Melanocyte of skin (primary cell): ENCODE data around the gene TCHH. TPM values are rescaled to one million over a fixed set of nuclear protein-coding genes. Genes with fewer than 3 reads are reported as not detected.

Experiments
- small RNA-seq, 2 donors: library from RNA; depleted of rRNA; stranded (forward); fragments of <200 nt; gene quantifications; one replicate each; pipeline ENCODE3, GENCODE V24; 2012
- total RNA-seq, 2 donors: library from RNA; depleted of rRNA; stranded (reverse); fragments of >200 nt; gene quantifications; 2 replicates each; pipeline ENCODE4 v1.2.3, GENCODE V29; 2012

The TCHH gene, protein sequence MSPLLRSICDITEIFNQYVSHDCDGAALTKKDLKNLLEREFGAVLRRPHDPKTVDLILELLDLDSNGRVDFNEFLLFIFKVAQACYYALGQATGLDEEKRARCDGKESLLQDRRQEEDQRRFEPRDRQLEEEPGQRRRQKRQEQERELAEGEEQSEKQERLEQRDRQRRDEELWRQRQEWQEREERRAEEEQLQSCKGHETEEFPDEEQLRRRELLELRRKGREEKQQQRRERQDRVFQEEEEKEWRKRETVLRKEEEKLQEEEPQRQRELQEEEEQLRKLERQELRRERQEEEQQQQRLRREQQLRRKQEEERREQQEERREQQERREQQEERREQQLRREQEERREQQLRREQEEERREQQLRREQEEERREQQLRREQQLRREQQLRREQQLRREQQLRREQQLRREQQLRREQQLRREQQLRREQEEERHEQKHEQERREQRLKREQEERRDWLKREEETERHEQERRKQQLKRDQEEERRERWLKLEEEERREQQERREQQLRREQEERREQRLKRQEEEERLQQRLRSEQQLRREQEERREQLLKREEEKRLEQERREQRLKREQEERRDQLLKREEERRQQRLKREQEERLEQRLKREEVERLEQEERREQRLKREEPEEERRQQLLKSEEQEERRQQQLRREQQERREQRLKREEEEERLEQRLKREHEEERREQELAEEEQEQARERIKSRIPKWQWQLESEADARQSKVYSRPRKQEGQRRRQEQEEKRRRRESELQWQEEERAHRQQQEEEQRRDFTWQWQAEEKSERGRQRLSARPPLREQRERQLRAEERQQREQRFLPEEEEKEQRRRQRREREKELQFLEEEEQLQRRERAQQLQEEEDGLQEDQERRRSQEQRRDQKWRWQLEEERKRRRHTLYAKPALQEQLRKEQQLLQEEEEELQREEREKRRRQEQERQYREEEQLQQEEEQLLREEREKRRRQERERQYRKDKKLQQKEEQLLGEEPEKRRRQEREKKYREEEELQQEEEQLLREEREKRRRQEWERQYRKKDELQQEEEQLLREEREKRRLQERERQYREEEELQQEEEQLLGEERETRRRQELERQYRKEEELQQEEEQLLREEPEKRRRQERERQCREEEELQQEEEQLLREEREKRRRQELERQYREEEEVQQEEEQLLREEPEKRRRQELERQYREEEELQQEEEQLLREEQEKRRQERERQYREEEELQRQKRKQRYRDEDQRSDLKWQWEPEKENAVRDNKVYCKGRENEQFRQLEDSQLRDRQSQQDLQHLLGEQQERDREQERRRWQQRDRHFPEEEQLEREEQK (N-terminal part only)
- total RNA-seq = not detected

GRCh38 chr1:152115344-152115743 lies at the start of gene TCHH:
Gene TCHH (minus strand): TSS chr1:152115444. CDS start chr1:152114080, 1,364 bp downstream.

GRCh38 chr1:152159144-152159543 lies 43.9 kb upstream of the TCHH start, which contains the start of gene RPTN:
Gene RPTN (minus strand): TSS chr1:152159228. CDS start chr1:152157889, 1,339 bp downstream.

GRCh38 chr1:152089014-152089674 lies 26.1 kb downstream of the TCHH start, which contains the start of gene TCHHL1:
Gene TCHHL1 (minus strand): TSS chr1:152089064. CDS start chr1:152088143, 921 bp downstream.

Small RNA genes lying within 50 kb of the gene (small RNA-seq; reads per million reads assigned to genes)
- 0 reads per million in 2 donors for gene SPTLC1P4

Other genes starting within 250 kb of the TCHH start
- gene THEM4, start 205.9 kb downstream of the TCHH start, total RNA-seq = 10 to 100 TPM; 12.0 to 20.3 TPM
- gene S100A10, start 121.6 kb downstream of the TCHH start, total RNA-seq = 100 to 1,000 TPM in 1 of 2 donors, 10 to 100 TPM in 1; 41.3 to 111 TPM
- 100 to 1,000 TPM; 132 to 201 TPM for gene S100A11, start 78.4 kb downstream of the TCHH start, total RNA-seq
- not detected for gene TCHHL1, start 26.4 kb downstream of the TCHH start, total RNA-seq
- not detected for gene RPTN, start 43.8 kb upstream of the TCHH start, total RNA-seq
- not detected for gene HRNR, start 108.7 kb upstream of the TCHH start, total RNA-seq
- not detected for gene FLG, start 209.8 kb upstream of the TCHH start, total RNA-seq
- gene FLG2, start 244.6 kb upstream of the TCHH start, total RNA-seq = not detected